HG02870 (cell line): ENCODE data around the gene LASP1NB.
"Not testable (repeated sequence)": the region's sequence is repeated elsewhere in the genome, so short reads cannot be mapped to it uniquely, and the experiment has no call there.

Experiments used
- ATAC-seq: cut with Tn5 transposase; IDR thresholded peaks from one replicate; pipeline ENCODE4 v1.9.1; 2021; ENCODE audit warnings: mild to moderate bottlenecking, moderate library complexity; ENCODE audit not compliant: unreplicated experiment

Gene LASP1NB

GRCh38 chr17:38896346-38896954, 29.0 kb upstream of the LASP1NB start:
- ATAC-seq: no peak

- ATAC-seq: no peak
Measured at GRCh38 chr17:38897176-38897575, 28.2 kb upstream of the LASP1NB start.

- ATAC-seq: no peak
Measured at GRCh38 chr17:38897671-38898290, 27.6 kb upstream of the LASP1NB start.

GRCh38 chr17:38898291-38898679, 27.1 kb upstream of the LASP1NB start:
- no peak for ATAC-seq

GRCh38 chr17:38898812-38899348, 26.5 kb upstream of the LASP1NB start:
- peak; percentile 79 for ATAC-seq

- ATAC-seq: no peak
Measured at GRCh38 chr17:38899421-38899820, 26.0 kb upstream of the LASP1NB start.

- no peak for ATAC-seq
Measured at GRCh38 chr17:38900978-38901656, 24.3 kb upstream of the LASP1NB start.

- ATAC-seq: no peak
Measured at GRCh38 chr17:38903404-38903803, 22.0 kb upstream of the LASP1NB start.

GRCh38 chr17:38904892-38905291, 20.5 kb upstream of the LASP1NB start:
- ATAC-seq: no peak

- ATAC-seq: no peak
Measured at GRCh38 chr17:38905375-38905774, 20.0 kb upstream of the LASP1NB start.

GRCh38 chr17:38906460-38907228, 18.8 kb upstream of the LASP1NB start:
- no peak for ATAC-seq

- ATAC-seq: no peak
Measured at GRCh38 chr17:38907930-38908675, 17.3 kb upstream of the LASP1NB start.

- ATAC-seq: no peak
Measured at GRCh38 chr17:38908676-38909181, 16.7 kb upstream of the LASP1NB start.

- ATAC-seq: no peak
Measured at GRCh38 chr17:38910325-38910724, 15.1 kb upstream of the LASP1NB start.

- ATAC-seq: no peak
Measured at GRCh38 chr17:38911081-38911730, 14.2 kb upstream of the LASP1NB start.

GRCh38 chr17:38911731-38912081, 13.7 kb upstream of the LASP1NB start:
- ATAC-seq: not testable (repeated sequence)

GRCh38 chr17:38912221-38912813, 13.1 kb upstream of the LASP1NB start:
- no peak for ATAC-seq

- ATAC-seq: no peak
Measured at GRCh38 chr17:38914741-38915638, 10.4 kb upstream of the LASP1NB start.

GRCh38 chr17:38915639-38915995, 9.8 kb upstream of the LASP1NB start:
- ATAC-seq: no peak
